Measurements from ENCODE around the gene CNTNAP1. TPM values are rescaled to one million over a fixed set of nuclear protein-coding genes. Genes with fewer than 3 reads are reported as not detected.

CNTNAP1 gene
- total RNA-seq, 1 experiment from 2014 or later = 6.4 TPM

DNA sequence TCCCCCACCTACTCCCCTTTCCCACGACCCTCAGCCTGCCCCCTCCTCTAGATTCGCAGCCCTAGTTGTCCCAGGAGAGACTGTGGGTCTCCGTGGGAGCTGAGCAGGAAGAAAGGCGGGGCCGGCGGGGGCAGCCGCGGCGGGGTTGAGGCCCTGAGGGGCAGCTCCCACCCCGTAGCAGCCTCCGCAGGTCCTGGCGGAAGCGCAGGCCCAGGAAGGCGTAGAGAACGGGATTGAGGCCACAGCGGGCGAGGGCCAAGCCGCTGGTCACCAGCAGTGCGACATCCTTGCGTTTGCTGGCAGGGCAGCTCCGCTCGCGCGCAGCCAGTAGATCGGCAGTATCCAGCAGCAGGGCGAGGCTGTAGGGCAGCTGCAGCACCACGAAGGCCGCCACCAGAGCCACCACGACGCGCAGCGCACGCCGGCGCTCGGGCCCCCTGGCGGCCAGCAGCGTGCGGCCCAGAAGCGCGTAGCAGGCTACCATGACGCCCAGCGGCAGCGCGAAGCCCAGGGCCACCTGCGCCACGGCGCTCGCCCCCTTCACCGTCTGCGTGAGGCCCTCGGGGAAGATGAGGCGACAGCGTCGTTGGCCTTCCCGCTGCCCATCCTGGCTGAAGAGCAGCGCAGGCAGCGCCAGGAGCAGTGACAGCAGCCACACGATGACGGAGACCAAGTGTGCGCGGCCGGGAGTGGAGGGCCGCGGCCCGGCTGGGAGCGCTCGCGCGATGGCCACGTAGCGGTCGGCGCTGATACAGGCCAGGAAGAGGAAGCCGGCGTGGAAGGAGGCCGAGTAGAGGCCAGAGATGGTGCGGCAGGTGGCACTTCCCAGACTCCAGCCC, 2.6 kb upstream of the CNTNAP1 start (continued):
- TF ChIP-seq ZBTB33 (IDR thresholded peaks at IDR 0.05; ENCODE audit: extremely low read depth, insufficient replicate concordance, low read length) = no peak

GRCh38 chr17:42680331-42680808, 2.0 kb upstream of the CNTNAP1 start:
- Histone ChIP-seq H3K9me3 (ENCODE audit: control insufficient read depth in 1 of 2, insufficient read depth in 1 of 2, low read depth in 1 of 2, low read length in 2 of 2) (no peaks in the 10 kb centered on the region), H3K4me1 (ENCODE audit: control insufficient read depth in 1 of 2, insufficient read depth in 2 of 2, low read length in 2 of 2) (peaks cover 36 to 63% of the 10 kb centered on the region in 2 experiments), H3K4me2 (ENCODE audit: low read length) (peak overlapping the region; percentile 85), H3K9me2 (ENCODE audit: insufficient read depth) (no peaks in the 10 kb centered on the region), H3K9ac (ENCODE audit: low read length) (peak overlapping the region; percentile 76; the same call in 1 of the 2 replicates), H3K79me2 (ENCODE audit: insufficient read depth, low read length) (peaks cover 14% of the 10 kb centered on the region), H3K4me3 (replicated peaks in 1 of 2; ENCODE audit: low read depth in 1 of 2, low read length in 2 of 2) (no peak overlapping the region; a peak in 1 of 4 replicates), H3K36me3 (ENCODE audit: control insufficient read depth in 1 of 2, insufficient read depth in 2 of 2, low read length in 2 of 2) (no peaks in the 10 kb centered on the region), H4K20me1 (ENCODE audit: insufficient read depth) (no peaks in the 10 kb centered on the region), H3K27ac (ENCODE audit: low read depth, low read length) (peak overlapping the region; percentile 96; the same call in 1 of the 2 replicates), H3K27me3 (ENCODE audit: insufficient read depth, low read length) (no peaks in the 10 kb centered on the region), H2AFZ (ENCODE audit: low read depth, low read length, poor library complexity, severe bottlenecking) (no peak overlapping the region)
- DNase-seq (ENCODE audit: low read depth, low spot score) (no peak), ATAC-seq (no peak)
- ChIA-PET CTCF (interaction anchor here (0.6 to 6.4 kb wide), 16 partner anchors 12 to 318 kb away, joined by 3 to 136 read pairs (median 4); partner anchors contain the start of genes PSMC3IP, RETREG3, RPL27 and TUBG1), RAD21 (ENCODE audit: low non-redundant PET in 1 of 2, low total read pairs in 2 of 2, uncharacterized antibody in 2 of 2, unreplicated experiment in 2 of 2) (interaction anchor here (1.0 to 3.8 kb wide), 3 partner anchors 13 to 102 kb away, joined by 3 to 25 read pairs (median 6); partner anchors contain the start of gene PSMC3IP (in 2 of the 2)), POLR2A (interaction anchor here (1.3 to 1.7 kb wide), 2 partner anchors 62 to 102 kb away, joined by 3 to 13 read pairs; partner anchors contain the start of gene PSMC3IP)
- intact Hi-C loops (cut with micrococcal nuclease) = no loop called here
- BruUV-seq (replicated peaks) = no TSS peak
- TF ChIP-seq CEBPB (IDR thresholded peaks at IDR 0.05; ENCODE audit: low read depth) (no peak), ZFX (IDR thresholded peaks at IDR 0.05) (no peak), POLR2A (IDR thresholded peaks at IDR 0.05; ENCODE audit: borderline replicate concordance, extremely low read depth, insufficient read depth, insufficient read length) (no peak), ATF3 (IDR thresholded peaks at IDR 0.05) (no peak), FOSL1 (IDR thresholded peaks at IDR 0.05; ENCODE audit: low read depth) (no peak), ELF1 (IDR thresholded peaks at IDR 0.05; ENCODE audit: borderline replicate concordance, low read depth) (no peak), EGR1 (IDR thresholded peaks at IDR 0.05; ENCODE audit: low read depth) (no peak), SP1 (IDR thresholded peaks at IDR 0.05; ENCODE audit: low read depth) (no peak)
- TF ChIP-seq, protein P1, sequence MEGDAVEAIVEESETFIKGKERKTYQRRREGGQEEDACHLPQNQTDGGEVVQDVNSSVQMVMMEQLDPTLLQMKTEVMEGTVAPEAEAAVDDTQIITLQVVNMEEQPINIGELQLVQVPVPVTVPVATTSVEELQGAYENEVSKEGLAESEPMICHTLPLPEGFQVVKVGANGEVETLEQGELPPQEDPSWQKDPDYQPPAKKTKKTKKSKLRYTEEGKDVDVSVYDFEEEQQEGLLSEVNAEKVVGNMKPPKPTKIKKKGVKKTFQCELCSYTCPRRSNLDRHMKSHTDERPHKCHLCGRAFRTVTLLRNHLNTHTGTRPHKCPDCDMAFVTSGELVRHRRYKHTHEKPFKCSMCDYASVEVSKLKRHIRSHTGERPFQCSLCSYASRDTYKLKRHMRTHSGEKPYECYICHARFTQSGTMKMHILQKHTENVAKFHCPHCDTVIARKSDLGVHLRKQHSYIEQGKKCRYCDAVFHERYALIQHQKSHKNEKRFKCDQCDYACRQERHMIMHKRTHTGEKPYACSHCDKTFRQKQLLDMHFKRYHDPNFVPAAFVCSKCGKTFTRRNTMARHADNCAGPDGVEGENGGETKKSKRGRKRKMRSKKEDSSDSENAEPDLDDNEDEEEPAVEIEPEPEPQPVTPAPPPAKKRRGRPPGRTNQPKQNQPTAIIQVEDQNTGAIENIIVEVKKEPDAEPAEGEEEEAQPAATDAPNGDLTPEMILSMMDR (IDR thresholded peaks at IDR 0.05 in 2 of 3, conservative IDR thresholded peaks at IDR 0.05 in 1 of 3; ENCODE audit: borderline replicate concordance in 1 of 3, insufficient read depth in 1 of 3, low read depth in 2 of 3, low read length in 2 of 3) = no peak
- TF ChIP-seq, protein P2, sequence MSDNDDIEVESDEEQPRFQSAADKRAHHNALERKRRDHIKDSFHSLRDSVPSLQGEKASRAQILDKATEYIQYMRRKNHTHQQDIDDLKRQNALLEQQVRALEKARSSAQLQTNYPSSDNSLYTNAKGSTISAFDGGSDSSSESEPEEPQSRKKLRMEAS (IDR thresholded peaks at IDR 0.05) = no peak
